Measurements from ENCODE around the gene FGF2.
"Not testable (repeated sequence)": the region's sequence is repeated elsewhere in the genome, so short reads cannot be mapped to it uniquely, and the experiment has no call there.

Gene FGF2

GRCh38 chr4:122815248-122815647 lies 11.4 kb upstream of the FGF2 start:
- no peak for DNase-seq

- no peak for DNase-seq
Measured at GRCh38 chr4:122816476-122816875, 10.2 kb upstream of the FGF2 start.

- DNase-seq, result no peak
Measured at GRCh38 chr4:122819708-122820449, 6.8 kb upstream of the FGF2 start.

- no peak for DNase-seq
Measured at GRCh38 chr4:122821092-122821491, 5.5 kb upstream of the FGF2 start.

GRCh38 chr4:122822466-122822865 lies 4.2 kb upstream of the FGF2 start:
- no peak for DNase-seq

GRCh38 chr4:122823476-122823875 lies 3.2 kb upstream of the FGF2 start:
- DNase-seq, result no peak

- no peak for DNase-seq
Measured at GRCh38 chr4:122824616-122825015, 2.0 kb upstream of the FGF2 start.

- no peak for DNase-seq
Measured at GRCh38 chr4:122826079-122826527, 528 bp upstream of the FGF2 start.

- no peak for DNase-seq
Measured at GRCh38 chr4:122827258-122827878, 737 bp downstream of the FGF2 start.

GRCh38 chr4:122827879-122828601 lies 1.4 kb downstream of the FGF2 start:
- peak; percentile 16 for DNase-seq

GRCh38 chr4:122830426-122831095 lies 3.9 kb downstream of the FGF2 start:
- DNase-seq, result no peak

GRCh38 chr4:122831515-122832196 lies 5.0 kb downstream of the FGF2 start:
- DNase-seq, result no peak

- DNase-seq, result no peak
Measured at GRCh38 chr4:122832732-122833131, 6.1 kb downstream of the FGF2 start.

GRCh38 chr4:122833999-122834398 lies 7.4 kb downstream of the FGF2 start:
- no peak for DNase-seq

GRCh38 chr4:122836941-122837340 lies 10.3 kb downstream of the FGF2 start:
- no peak for DNase-seq

- no peak for DNase-seq
Measured at GRCh38 chr4:122838034-122838433, 11.4 kb downstream of the FGF2 start.

- no peak for DNase-seq
Measured at GRCh38 chr4:122842392-122842791, 15.8 kb downstream of the FGF2 start.

GRCh38 chr4:122842984-122843531 lies 16.4 kb downstream of the FGF2 start:
- DNase-seq, result no peak

GRCh38 chr4:122844391-122844790 lies 17.8 kb downstream of the FGF2 start:
- not testable (repeated sequence) for DNase-seq

GRCh38 chr4:122845066-122845465 lies 18.4 kb downstream of the FGF2 start:
- DNase-seq, result no peak

- DNase-seq, result no peak
Measured at GRCh38 chr4:122845760-122846159, 19.1 kb downstream of the FGF2 start.

GRCh38 chr4:122847931-122848330 lies 21.3 kb downstream of the FGF2 start:
- no peak for DNase-seq
